Measurements from ENCODE around the gene ZNF23. TPM values are rescaled to one million over a fixed set of nuclear protein-coding genes. Genes with fewer than 3 reads are reported as not detected.

ZNF23 gene
- total and polyA plus RNA-seq, 10 of the 15 experiments (the other 5 are each of a cell fraction or from before 2014, with no cell fraction given) = 3.6 to 11.5 (median 8.7) TPM

- no peaks in the 10 kb centered on the region; a peak in 1 of 4 replicates for H3K27me3 ChIP-seq (replicated peaks in 1 of 2; ENCODE audit: control insufficient read depth in 2 of 2, insufficient read depth in 2 of 2, low read length in 1 of 2)
- ChIA-PET POLR2A (interaction anchor here (0.6 kb wide), 1 partner anchor 101 kb away, joined by 4 read pairs; no protein-coding TSS in a partner anchor), CTCF (no interaction called here), RAD21 (ENCODE audit: unreplicated experiment) (no interaction called here), SMC1A (ENCODE audit: uncharacterized antibody, unreplicated experiment) (interaction anchor here (2.0 kb wide), 1 partner anchor 18 kb away, joined by 8 read pairs; no protein-coding TSS in a partner anchor)
- TF ChIP-seq SUZ12 (IDR thresholded peaks at IDR 0.05; ENCODE audit: unreplicated experiment) = no peak
- TF ChIP-seq RBBP5 (conservative IDR thresholded peaks at IDR 0.05) = no peak
- TF ChIP-seq RELB (IDR thresholded peaks at IDR 0.05; ENCODE audit: low read depth) = no peak
- TF ChIP-seq IRF3 (IDR thresholded peaks at IDR 0.05) = no peak
- no peak for TF ChIP-seq YBX1 (IDR thresholded peaks at IDR 0.05)
- no peak for TF ChIP-seq HDAC6 (IDR thresholded peaks at IDR 0.05; ENCODE audit: unreplicated experiment)
- TF ChIP-seq MYB (IDR thresholded peaks at IDR 0.05; ENCODE audit: borderline replicate concordance, low read depth, low read length) = no peak
- TF ChIP-seq ATF7 (IDR thresholded peaks at IDR 0.05; ENCODE audit: low read depth) = no peak
- no peak for TF ChIP-seq CBX3 (IDR thresholded peaks at IDR 0.05; ENCODE audit: borderline replicate concordance, low read depth)
- TF ChIP-seq SUPT20H (IDR thresholded peaks at IDR 0.05; ENCODE audit: borderline replicate concordance, control insufficient read depth, low read depth, low read length) = no peak
- TF ChIP-seq PAX8 (IDR thresholded peaks at IDR 0.05) = no peak
- TF ChIP-seq NR2C2 (IDR thresholded peaks at IDR 0.05; ENCODE audit: borderline replicate concordance, control insufficient read depth, insufficient read length, low read depth) = no peak
- no peak for TF ChIP-seq CEBPB (IDR thresholded peaks at IDR 0.05; ENCODE audit: borderline replicate concordance in 1 of 2, low read depth in 2 of 2, low read length in 2 of 2)
- TF ChIP-seq STAT1 (conservative IDR thresholded peaks at IDR 0.05) = no peak
- no peak for TF ChIP-seq MEF2B (IDR thresholded peaks at IDR 0.05; ENCODE audit: partially characterized antibody, poor library complexity, severe bottlenecking)
- intact Hi-C loops (cut with micrococcal nuclease; ENCODE audit: unreplicated experiment) (no loop called here), in situ Hi-C loops (cut with MboI) (no loop called here)
- no peak overlapping the region for H3K4me3 ChIP-seq
- no peaks in the 10 kb centered on the region for H3K9me3 ChIP-seq (replicated peaks; ENCODE audit: control insufficient read depth, insufficient read depth, low read length)
- H3K9ac ChIP-seq (ENCODE audit: control insufficient read depth, insufficient read depth, low read length) = no peak overlapping the region
- no peak overlapping the region for H2AFZ ChIP-seq (ENCODE audit: control insufficient read depth, low read depth, low read length)
- H3K36me3 ChIP-seq (ENCODE audit: control insufficient read depth in 2 of 2, insufficient read depth in 2 of 2, low read length in 1 of 2) = no peaks in the 10 kb centered on the region
- FAIRE-seq (no peak), ATAC-seq (no peak), DNase-seq (ENCODE audit: low read depth, low spot score) (no peak)
- H3K27ac ChIP-seq (ENCODE audit: control insufficient read depth, insufficient read depth) = no peak overlapping the region
- H4K20me1 ChIP-seq (ENCODE audit: control insufficient read depth, insufficient read depth) = peaks cover 3% of the 10 kb centered on the region; the same call in 1 of the 2 replicates
- H3K79me2 ChIP-seq (ENCODE audit: control insufficient read depth, insufficient read depth, low read length) = no peaks in the 10 kb centered on the region
- no peak overlapping the region for H3K4me2 ChIP-seq (ENCODE audit: control insufficient read depth, insufficient read depth)
- no TSS peak for BruUV-seq (replicated peaks)
- no peaks in the 10 kb centered on the region for H3K4me1 ChIP-seq (ENCODE audit: control insufficient read depth, insufficient read depth, low read length)
- 29% methylated on average over 6 of the region's 6 CpGs for WGBS (ENCODE audit: insufficient coverage, insufficient replicate concordance, low lambda C conversion rate, missing lambda C conversion rate)
Observed at GRCh38 chr16:71430744-71431143, 31.3 kb downstream of the ZNF23 start.

Data from GM12878 (cell line).